PC-9 (cell line): ENCODE measurements around the gene PRLH.

ENCODE experiments used
- CTCF ChIP-seq: fragments of 200-600 bp; sonication (generic); conservative IDR thresholded peaks from 2 replicates; pipeline ENCODE4 v1.6.1; 2017; ENCODE audit warnings: mixed run types, antibody characterized with exemption, mild to moderate bottlenecking, moderate library complexity
- EZH2 ChIP-seq: fragments of 200-600 bp; sonication (generic); IDR thresholded peaks from 2 replicates; pipeline ENCODE4 v1.8.0; 2017; ENCODE audit warnings: antibody characterized with exemption, low read depth

DNA sequence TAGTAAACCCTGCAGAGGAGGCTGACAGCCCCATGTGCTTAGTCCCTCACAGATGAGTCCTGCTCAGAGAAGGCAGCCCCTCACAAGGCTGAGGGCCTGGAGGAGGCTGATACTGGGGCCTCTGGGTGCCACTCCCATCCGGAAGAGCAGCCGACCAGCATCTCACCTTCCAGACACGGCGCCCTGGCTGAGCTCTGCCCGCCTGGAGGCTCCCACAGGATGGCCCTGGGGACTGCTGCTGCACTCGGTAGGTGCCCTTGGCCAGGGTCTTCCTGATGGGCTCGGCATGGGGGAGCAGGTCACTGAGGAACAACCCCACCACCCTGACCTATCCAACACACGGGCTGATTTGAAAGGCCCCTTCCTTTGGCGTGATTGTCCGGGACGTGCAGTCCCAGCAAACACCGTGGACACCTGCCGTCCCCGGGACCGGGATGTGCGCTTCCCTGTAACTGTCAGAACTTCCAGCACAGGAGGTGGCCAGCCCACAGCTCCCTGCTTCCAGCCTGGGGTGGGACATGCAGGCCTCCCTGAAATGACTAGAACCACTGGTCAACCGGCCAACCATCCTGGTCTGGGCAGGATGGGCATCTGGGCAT, 40.7 kb upstream of the PRLH start:
- no peak for TF ChIP-seq CTCF
- TF ChIP-seq EZH2: no peak
